Measurements from ENCODE around the gene AFTPH.

AFTPH gene

DNA sequence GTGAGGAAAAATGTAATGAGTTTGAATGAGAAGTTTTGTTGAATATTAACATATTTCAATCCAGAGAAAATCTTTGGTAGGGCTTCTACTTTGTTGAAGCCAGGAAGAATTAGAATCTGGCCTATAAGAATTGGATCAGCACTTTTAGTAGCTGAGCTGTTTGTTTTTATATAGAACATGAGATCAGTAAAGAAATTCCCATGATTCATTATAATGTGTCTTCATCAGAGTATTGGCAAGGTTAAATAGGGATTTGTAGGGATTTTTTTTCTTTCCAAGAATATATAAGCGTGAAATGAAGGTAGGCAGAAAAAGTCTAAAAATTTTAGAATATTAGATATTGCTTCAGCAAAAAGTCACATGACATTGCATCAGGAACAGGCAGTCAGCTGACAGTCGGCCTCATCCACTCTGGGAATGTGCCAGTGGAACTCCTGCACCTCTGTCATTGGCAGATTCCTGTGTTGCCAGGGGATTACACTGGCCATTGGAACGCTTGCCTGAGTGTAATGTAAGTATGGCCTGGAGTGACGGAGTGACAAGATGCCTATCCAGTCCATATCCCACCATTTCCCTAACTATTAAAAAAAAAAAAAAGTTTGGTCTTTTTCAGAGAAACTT, 69.0 kb downstream of the AFTPH start:
- DNase-seq: no peak

DNA sequence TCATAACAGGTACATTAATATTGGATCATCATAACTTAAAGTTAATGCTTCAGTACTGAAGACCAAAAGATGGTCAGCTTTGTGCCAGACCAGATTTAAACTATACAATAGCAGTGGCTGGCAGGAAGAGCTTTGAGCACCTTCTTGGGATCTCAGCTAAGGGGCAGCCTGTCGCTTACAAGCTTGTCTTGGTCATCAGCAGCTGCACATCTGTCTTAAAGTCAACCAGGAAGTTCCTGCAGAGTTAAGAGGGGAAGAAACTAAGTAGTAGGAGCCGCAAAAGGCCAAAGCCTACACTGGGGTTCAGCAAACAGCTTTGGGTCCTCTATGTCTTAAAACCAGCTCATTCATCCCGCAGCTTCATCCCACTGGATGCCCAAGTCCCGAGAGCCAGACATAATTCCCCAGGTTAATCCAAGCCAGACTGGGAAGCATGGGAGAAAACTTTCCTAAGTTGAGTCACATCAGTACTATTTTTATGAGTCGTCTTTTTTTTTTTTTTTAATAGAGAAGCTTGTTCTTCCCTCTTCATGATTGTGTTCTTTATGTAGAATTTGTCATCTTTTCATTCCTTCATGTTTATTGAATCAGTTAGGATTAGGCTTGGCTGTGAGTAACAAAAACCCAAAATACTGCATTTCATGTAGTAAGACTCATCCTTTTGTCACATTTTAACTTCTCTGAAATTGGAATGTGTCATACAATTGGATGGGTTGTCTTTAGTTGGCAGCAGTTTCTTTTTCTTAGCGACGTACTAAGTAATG, 70.3 kb downstream of the AFTPH start:
- no peak for DNase-seq

DNA sequence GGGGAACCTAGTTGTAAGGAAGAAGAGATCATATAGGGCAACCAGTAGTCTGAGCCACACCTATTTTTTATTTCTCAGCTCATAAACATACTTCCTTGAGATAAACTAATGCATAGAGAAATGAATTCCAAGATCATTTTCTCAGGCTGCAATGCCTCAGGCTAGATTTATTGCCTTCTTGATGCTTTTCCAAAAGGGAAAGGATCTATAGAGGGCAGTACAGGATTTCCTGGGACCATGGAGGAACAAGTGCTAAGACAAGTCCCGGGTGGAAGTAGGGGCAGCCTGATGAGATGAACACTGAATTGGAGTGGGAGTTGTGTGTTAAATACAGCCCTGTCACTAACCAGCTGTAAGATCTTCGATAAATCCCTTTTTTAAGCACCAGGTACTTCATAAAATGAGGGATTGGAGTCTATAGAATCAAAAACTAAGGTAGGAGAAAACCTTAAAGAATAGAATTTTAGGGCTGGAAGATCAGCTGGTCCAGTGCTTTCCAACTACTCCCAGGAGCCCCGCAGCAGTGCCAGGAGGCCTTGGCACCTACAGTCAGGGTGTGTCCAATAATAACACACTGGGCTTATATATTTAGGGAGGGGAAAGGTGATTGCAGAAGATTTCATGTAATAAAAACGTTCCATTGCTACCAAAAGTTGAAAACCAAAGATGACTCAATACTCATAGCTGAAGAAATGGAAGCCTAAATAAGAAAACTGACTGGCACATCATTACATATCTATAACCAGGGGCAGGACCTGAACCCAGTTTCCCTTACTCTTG, 71.5 kb downstream of the AFTPH start:
- no peak for DNase-seq

DNA sequence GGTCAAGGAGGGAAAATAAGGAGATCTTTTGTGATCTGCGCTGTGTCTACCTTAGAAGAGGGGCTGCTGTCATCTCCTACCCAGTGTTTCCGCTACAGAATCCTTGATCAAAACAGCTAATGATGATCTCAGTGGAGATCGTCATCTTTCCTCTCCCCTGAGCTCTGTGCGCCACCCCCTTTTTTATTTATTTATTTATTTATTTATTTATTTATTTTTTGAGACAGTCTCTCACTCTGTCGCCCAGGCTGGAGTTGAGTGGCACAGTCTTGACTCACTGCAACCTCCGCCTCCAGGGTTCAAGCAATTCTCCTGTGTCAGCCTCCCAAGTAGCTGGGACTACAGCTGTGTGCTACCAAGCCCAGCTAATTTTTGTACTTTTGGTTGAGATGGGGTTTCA, 74.1 kb downstream of the AFTPH start:
- no peak for DNase-seq

DNA sequence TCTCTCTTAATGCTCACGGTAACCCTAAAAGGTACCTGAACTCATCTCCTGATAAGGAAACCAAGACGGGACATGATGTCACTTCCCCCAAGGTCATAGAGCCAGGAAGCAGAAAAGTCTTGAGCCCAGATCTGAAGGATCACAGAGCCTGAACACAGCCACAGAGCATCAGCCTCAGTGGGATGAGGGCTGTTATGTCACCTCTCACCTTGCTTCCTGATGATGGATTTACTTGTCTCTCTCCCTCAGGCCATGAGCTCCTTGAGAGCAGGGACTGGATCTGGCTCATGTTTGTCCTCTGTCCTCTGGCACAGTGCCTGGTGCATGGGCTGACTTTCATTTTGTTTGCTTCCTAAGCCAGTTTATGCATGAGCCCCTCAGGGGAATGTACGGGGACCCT, 75.3 kb downstream of the AFTPH start:
- no peak for DNase-seq

DNA sequence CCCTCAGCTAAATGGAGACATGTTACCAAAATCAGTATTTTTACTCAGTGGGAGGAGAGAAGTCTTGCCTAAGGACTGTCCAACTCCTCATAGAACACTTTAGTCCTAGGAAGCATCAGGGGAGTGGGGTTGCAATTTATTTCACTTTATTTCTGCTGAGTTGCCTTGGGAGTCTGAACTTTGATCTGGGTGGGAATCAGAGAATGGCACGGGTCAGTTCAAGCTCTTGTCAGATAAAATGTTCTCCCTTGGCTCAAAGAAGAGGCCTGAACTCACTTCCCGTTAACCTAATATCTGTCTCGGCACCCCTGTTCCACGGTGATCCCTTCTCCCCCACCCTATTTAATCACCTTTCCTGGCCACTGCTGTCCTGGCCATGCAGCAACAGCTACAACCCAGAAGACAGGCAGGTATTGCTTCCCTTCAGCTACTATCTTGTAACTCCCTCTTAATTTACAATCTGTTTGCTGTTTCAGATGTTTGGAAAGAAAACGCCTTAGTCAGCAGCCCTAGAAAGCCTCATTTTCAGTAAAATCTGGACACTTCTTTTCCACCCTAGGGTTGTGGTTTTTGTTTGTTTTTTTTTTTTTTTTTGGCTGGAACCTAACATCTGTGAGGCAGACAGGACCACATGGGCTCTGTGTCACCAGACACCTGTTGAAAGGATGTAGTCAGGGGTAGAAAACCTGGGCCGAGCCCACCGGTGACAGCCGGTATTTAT, 77.1 kb downstream of the AFTPH start:
- DNase-seq: no peak

DNA sequence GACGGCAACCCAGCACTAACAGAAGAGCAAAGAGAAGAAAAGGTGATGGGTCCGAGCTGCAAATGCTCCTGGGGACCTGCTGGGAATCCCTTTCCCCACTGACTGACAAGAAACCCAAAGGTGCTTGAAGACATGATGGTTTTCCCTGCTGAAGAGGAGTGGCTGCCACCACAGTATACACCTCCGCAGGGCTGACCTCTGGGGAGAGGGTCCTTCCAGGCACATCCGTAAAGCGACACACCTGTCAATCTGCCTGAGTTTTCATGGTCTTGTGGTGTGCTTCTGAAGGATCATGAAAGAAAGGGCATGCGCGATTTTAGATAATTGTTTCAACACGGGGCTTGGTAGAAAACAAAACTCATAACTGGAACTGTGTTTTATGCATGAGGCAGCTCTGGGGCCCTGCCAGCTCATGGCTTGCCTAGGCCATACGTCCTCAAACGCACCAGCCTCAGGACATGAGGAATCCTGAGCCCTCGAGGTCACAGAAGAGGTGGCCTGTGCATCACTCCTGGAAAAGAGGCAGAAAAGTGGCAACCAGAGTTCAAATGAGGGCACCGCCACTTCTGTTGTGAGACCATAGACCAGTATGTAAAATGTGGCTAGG, 77.8 kb downstream of the AFTPH start:
- no peak for DNase-seq

DNA sequence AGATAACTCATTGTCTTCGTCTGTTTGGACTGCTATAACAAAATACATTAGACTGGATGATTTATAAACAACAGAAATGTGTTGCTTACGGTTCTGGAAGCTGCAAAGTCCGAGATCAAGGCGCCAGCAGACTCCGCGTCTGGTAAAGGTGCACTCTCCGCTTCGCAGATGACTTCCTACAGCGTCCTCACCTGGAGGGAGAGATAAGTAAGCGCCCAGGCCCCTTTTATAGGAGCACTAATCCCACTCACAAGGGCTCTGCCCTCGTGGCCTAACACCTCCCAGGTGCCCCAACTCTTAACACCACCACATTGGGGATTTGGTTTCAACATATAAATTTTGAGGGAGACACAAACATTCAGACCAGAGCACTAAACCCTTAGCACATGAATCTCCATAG, 78.3 kb downstream of the AFTPH start:
- DNase-seq: no peak

DNA sequence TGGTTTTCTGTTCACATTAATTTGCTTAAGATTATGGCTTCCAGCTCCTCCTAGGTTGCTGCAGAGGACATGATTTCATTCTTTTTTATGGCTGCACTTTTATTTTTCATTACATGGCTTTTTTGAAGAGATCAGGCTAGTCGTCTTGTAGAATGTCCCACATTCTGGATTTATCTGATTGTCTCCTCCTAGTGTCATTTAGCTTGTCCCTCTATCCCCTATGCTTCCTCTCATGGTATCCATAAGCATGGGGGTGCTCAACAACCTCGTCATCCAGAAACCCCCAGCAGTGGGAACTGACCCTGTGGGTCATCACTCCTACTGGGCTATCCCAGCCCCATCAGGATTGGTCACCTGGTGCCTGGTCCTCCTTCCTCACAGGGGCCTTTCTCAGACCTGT, 80.0 kb downstream of the AFTPH start:
- no peak for DNase-seq

DNA sequence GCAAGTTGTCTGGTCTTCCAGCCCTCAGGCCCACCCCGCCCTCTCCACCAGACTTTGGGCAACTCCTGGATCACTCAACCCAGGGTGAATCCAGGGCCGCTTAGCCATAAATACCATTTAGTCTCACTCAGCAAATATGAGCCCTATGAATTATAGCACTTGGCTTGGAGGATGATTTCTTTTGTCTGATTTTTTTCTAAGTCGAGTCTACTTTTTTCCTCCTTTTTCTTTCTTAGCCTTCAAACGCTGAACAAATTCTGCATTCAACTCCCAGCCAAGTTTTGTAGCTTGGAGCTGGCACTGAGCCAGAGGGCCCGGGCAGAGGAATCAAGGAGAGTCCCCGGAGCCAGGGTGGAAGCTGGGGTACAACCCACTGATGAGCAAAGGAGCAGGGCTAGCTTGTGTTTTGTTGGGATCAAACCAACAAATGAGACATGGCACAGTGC, 80.9 kb downstream of the AFTPH start:
- no peak for DNase-seq

DNA sequence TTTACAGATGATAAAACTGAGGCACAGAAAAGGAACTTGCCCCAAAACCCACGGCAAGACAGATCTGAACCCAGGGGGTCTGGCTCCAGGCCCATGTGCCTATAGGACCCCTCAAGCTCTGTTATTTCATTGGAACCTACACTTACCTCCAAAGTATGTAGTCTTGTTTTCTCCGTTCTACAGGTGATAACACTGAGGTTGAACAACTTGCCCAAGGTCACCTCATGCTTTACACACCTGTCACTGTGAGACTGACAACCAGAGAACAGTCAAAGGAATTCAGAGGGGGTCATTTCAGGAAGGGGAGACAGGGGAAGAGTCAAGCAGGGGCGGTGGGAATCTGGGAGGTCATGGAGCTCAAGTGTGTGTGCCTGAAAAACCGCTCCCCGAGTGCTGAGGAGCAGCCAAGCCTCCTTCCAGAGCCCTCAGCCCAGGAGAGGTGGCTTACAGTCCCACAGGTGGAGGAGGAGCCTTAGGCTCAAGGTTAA, 81.9 kb downstream of the AFTPH start:
- no peak for DNase-seq

DNA sequence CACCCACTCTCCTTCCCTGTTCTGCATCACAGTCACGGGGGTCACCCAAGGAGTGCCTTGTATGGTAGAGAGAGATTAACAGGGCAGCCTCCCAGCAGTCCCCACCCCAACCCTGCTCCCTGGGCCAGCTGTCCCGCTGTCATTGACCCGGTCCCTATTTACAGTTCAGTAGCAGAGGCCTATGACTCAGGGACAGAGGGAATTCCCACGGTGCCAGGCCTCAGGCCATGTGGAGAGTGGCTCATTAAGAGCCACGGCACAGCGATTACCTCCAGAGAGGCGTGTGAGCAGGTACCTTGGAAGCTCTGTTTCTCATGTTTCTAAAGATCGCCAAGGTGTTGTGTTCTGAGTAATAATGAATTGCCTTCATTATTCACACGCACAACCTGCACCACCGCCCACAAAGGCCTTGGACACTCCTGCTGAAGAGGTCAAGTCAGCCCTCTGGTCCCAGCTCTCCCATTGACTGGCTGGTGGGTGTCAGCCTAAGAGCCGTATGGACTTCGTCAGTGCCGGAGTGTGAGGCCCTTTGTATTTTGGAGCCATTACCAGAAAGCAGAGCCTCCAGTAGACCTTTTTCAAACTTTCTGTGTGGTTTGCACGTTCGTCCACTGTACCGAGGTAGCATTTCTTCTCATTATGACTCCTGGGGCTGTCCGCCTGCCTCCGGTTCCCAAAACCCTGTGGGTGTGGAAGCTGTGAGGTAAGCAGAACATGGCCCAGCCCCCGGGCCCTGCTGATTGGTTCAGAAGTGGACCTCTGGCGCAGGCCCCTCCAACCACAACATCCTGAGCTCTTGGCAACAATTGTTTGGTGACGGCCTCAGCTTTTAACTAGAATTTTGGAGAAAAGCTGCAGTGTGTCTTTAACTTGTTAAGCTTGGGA, 82.6 kb downstream of the AFTPH start:
- DNase-seq: peak; percentile 83 to 85

DNA sequence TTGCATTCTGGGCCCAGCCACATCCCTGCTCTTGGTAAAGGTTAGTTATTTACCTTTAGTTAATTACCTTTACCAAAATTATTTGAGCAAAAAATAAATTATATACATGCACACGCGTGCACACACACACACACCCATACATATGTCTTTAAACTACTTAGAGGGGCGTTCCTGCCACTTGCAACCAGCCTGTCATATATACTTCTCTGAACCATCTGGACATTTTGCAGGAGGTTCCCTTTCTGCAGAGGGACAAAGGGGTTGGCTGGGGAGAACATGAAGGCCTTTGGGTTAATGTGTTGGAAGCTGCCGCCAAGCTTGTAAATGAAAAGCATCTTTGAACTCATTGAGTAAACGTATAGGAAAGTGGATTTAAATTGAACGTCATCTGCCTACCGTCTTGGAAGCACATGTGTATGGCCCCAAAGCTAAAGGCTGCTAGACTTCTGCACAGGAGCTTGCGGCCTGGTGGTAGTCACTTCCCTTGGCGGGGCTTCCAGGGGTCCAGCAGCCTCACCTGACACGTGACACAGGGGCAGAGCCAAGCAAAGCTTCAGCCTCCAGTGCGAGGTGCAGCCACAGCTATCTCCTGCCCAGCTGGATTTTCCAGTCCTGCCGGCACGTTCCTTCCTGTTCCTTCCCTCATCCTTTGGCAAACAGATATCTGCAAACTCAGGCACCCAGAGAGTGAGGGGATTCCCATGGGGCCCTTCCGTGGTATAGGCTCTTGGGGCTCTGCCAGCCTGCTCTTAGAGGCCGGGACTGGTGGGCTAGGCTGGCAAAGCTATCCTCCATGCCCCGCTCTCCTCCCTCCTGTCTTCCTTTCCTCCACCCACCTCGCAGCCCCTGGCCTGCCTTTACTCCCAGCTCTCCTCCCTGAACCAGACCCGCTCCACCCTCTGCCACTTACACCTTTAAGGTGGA, 83.5 kb downstream of the AFTPH start:
- DNase-seq: peak in 1 of 2 donors; percentile 13

DNA sequence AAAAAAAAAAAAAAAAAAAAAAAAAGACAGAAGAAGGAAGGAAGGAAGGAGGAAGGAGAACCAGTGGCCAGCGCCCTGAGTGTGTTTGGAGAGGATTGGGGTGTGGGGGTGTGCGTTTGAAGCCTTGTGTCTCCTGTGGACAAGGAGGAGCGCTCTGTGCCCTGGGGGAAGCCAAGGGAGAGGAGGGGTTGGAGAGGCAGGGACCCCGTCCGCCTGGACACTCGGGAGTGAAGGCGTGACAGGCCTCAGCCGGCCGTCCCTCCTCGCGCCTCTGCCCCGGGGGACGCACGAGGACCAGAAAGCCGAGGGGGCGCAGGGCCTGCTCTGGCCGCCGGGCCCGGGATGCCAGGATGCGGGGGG, 84.7 kb downstream of the AFTPH start:
- no peak for DNase-seq

DNA sequence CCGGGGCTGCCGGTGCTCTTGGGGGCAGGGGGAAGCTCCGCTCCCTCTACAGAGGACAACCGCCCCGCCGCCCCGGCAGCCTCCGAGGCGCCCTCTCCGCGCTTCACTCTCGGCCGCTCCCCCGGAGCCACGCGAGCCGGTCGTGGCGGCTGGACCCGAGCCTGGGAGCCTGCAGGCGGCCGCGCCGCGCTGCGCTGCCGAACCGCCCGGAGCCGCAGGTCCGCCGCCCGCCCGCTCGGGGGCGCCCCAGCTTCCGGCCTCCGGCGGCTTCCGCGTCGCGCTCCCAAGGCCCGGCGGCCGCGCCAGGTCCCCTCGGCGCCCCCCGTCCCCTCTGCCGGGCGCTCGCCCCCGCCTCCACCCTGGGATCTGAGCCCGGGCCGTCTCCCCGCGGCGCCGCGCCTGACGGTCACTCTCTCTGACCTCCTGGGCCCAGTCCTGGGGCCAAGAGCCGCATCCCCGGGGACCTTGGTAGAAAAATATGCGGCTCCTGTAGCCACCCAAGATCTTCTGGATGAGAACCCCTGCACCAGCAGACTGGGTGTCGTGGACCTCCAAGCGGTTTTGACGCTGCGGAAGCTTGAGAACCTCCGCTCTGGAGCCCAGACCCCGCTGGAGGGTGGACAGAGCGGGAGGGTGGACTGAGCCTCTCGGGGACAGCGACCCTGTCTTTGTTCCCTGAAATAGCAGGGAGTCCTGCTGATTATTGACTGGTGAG, 85.3 kb downstream of the AFTPH start:
- peak; percentile 71 to 76 for DNase-seq

DNA sequence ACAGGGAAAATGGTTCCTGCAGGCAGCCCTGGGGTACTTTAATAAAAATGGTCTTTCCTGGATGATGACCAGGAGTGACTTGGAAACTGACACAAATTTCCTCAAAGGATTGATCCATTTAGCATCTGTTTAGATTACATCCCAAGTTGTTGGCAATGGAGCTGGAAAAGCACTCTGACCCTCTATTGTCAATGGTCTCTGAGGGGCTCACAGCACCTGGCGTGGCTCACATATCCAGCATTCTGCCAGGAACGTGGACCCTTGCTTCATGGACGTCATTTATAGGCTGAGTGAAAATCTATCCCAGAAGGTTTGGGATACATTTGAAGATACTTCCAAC, 85.8 kb downstream of the AFTPH start:
- no peak for DNase-seq

DNA sequence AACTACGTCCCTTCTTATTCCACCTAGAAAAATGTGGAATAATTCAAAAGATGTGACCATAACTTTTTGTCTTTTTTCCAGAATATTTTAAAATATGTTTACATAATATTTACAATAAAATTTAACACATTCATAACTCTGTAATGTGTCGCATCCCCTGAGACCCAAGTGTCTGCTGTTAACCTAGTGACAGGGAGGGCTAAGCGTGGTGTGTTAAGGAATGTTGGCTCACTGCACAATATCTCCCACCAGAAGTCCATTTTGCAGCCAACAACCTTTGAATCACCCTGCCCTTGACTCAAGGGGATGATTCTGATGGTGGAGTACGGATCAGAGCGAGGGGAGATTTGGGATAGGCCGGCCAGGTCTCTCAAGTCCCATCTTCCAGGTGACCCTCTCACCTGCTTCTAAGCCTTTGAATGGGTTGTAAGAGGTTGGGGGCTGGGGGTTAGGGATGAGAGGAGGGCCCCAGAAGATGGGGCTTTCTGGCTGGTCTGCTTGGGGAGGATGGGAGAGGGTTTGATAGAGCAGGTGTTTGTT, 86.3 kb downstream of the AFTPH start:
- DNase-seq: no peak

DNA sequence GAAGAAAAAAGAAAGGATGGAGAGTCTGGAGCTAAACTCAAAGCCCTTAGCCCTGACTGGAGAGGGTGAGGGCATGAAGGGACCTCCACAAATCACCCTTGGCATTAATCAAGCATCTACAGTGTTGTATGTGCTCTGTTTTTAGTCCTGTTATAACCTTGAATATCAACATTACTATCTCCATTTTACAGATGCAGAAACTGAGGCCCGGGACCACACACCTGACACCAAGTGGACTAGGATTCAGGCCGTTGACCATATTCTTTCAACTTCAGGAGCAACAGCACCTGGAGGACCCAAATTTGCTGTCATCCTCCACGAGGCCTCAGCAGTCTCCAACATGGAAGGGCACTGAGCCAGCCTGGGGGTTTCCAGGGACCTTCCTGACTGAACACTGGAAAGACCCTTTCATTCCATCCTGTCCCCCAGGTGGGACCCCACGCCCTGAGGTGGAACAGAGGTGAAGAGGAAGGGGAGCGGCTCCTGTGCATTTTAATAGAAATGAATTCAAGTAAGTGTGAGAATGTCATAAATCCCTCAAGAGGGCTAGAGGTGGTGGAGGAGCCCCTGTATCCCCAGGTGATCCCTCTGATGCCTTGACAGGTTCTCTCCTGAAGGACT, 88.6 kb downstream of the AFTPH start:
- no peak for DNase-seq

DNA sequence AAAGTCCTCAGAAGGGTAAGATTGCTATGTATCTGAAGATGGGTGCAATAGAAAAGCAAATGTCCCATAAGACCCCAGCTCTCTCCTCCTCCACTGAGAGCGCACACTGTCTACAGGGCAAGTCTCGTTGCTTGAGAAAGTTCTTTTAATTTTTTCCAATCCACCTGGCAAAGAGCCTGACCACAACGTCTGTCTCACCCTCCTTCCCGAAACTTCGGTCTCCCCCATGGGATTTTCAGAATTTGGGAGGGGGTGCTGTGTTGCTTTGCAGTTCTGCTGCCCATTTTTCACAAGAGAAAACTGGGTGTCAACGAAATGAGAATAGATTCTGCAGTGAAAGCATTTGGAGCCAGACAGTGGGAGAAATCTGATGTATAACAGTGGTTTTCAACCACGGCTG, 89.1 kb downstream of the AFTPH start:
- no peak for DNase-seq

Measured in stimulated activated CD4-positive, alpha-beta T cell treated with anti-CD3 and anti-CD28 coated beads, Interleukin-2, amount 100 ng/mL, for 24 hours (primary cell).